K562 (cell line): ENCODE measurements around the gene IGFBP7. TPM values are rescaled to one million over a fixed set of nuclear protein-coding genes. Genes with fewer than 3 reads are reported as not detected.

Source experiments
- ATAC-seq: fragments of 200-7000 bp; cut with Tn5 transposase; 3 replicates; pipeline ENCODE4 v1.9.1; 2020; ENCODE audit warnings: moderate library complexity
- BruUV-seq: library from RNA; stranded (reverse); fragments of 400-500 nt; replicated peaks from 2 replicates; lab custom pipeline; 2021; lab: Mats Ljungman, UMichigan
- CTCF ChIA-PET: fragments of 300-600 bp; formaldehyde crosslinking; extraction: SDS; loops from one replicate; lab custom pipeline; 2021; ENCODE audit warnings: low intra/inter-chr PET ratio; lab: Yijun Ruan, JAX
- POLR2A ChIA-PET: fragments of 300-600, 350-650 bp; sonication (Branson Sonifier 250); formaldehyde crosslinking; extraction: SDS; loops from one replicate; lab custom pipeline; 2021; ENCODE audit warnings: antibody characterized with exemption, inconsistent platforms; lab: Yijun Ruan, JAX
- DNase-seq, 4 experiments: peaks; one replicate each; pipeline versions ENCODE4 v3.0.0 to v3.0.0-alpha.2; 2011 to 2018; ENCODE audit warnings: low spot score in 3 of 4, mixed read lengths in 3 of 4; ENCODE audit errors: extremely low read depth in 1 of 4
- FAIRE-seq: peaks from 2 replicates; lab custom pipeline; 2011; peaks lifted over from hg19 to GRCh38; lab: Jason Lieb, UNC
- H2AFZ ChIP-seq: 2 replicates; pipeline ENCODE4 v1.6.0; 2011; ENCODE audit warnings: low read depth, low read length, control low read depth, inconsistent platforms
- H3K27ac ChIP-seq: fragments of 200-600 bp; 3 replicates; pipeline ENCODE4 v1.8.0; 2011; ENCODE audit warnings: low read depth, mild to moderate bottlenecking, control low read depth, inconsistent platforms, low read length, moderate library complexity, mixed read lengths; ENCODE audit errors: extremely low read depth
- H3K27me3 ChIP-seq, 2 experiments: fragments of 300-600 bp in 1 of 2; 2 replicates in 1 of 2; 3 replicates in 1 of 2; pipeline versions ENCODE4 v1.6.0 to v1.8.0; 2011; ENCODE audit warnings: inconsistent platforms in 2 of 2, low read length in 2 of 2, mild to moderate bottlenecking in 1 of 2, mixed read lengths in 1 of 2, moderate library complexity in 1 of 2; ENCODE audit not compliant: control insufficient read depth in 2 of 2, insufficient read depth in 2 of 2
- H3K36me3 ChIP-seq: fragments of 300-600 bp; 3 replicates; pipeline ENCODE4 v1.8.0; 2011; ENCODE audit warnings: mild to moderate bottlenecking, low read length, inconsistent platforms; ENCODE audit not compliant: control insufficient read depth, insufficient read depth
- H3K4me1 ChIP-seq, 2 experiments: fragments of 200-600 bp in 1 of 2; replicated peaks in 1 of 2; 2 replicates in 1 of 2; 3 replicates in 1 of 2; pipeline versions ENCODE4 v1.5.1 to v1.8.0; 2011; ENCODE audit warnings: inconsistent platforms in 2 of 2, low read length in 2 of 2, mild to moderate bottlenecking in 1 of 2, mixed read lengths in 1 of 2, moderate library complexity in 1 of 2; ENCODE audit not compliant: control insufficient read depth in 2 of 2, insufficient read depth in 2 of 2
- H3K4me2 ChIP-seq: 2 replicates; pipeline ENCODE4 v1.6.1; 2011; ENCODE audit warnings: low read length, control low read depth, inconsistent platforms, mixed read lengths; ENCODE audit not compliant: insufficient read depth
- H3K4me3 ChIP-seq: fragments of 200-600 bp; sonication (generic), shearing (Covaris generic); 2 replicates; pipeline ENCODE4 v1.5.1; 2016; ENCODE audit warnings: control low read depth, inconsistent platforms
- H3K79me2 ChIP-seq: fragments of 200-600 bp; 3 replicates; pipeline ENCODE4 v1.8.0; 2011; ENCODE audit warnings: low read length, inconsistent platforms; ENCODE audit not compliant: control insufficient read depth, insufficient read depth
- H3K9ac ChIP-seq, 2 experiments: 2 replicates each; pipeline versions ENCODE4 v1.6.0 to v1.6.1; 2011; ENCODE audit warnings: low read depth in 2 of 2, low read length in 2 of 2, control low read depth in 1 of 2, inconsistent platforms in 1 of 2, mild to moderate bottlenecking in 1 of 2, mixed read lengths in 1 of 2; ENCODE audit not compliant: insufficient read depth in 1 of 2
- H3K9me1 ChIP-seq: one replicate; pipeline ENCODE4 v1.6.0; 2011; ENCODE audit warnings: inconsistent platforms, mild to moderate bottlenecking, low read length, moderate library complexity; ENCODE audit not compliant: control insufficient read depth, insufficient read depth
- H3K9me3 ChIP-seq: replicated peaks from 2 replicates; pipeline ENCODE4 v1.5.1; 2011; ENCODE audit warnings: low read depth, low read length, inconsistent platforms; ENCODE audit not compliant: control insufficient read depth, insufficient read depth
- H4K20me1 ChIP-seq: replicated peaks from 2 replicates; pipeline ENCODE4 v1.6.1; 2011; ENCODE audit warnings: low read length, inconsistent platforms, mixed read lengths; ENCODE audit not compliant: control insufficient read depth, insufficient read depth
- ARID3A ChIP-seq: IDR thresholded peaks from 2 replicates; pipeline ENCODE4 v1.6.1; 2012; ENCODE audit warnings: low read depth, low read length, improper control_type of control experiment, borderline replicate concordance
- HMG20A ChIP-seq: fragments of 450-650 bp; formaldehyde crosslinking; conservative IDR thresholded peaks from 2 replicates; pipeline ENCODE4 v1.4.0; 2020; ENCODE audit warnings: mild to moderate bottlenecking, mixed read lengths
- HNRNPK ChIP-seq: fragments of 200-400 bp; formaldehyde crosslinking; IDR thresholded peaks from one replicate; pipeline ENCODE4 v1.6.1; 2018; ENCODE audit warnings: mild to moderate bottlenecking, low read depth, low read length; ENCODE audit not compliant: poor library complexity, severe bottlenecking
- MAFK ChIP-seq: IDR thresholded peaks from 2 replicates; pipeline ENCODE4 v1.6.1; 2011; ENCODE audit warnings: low read length, improper control_type of control experiment
- MYC ChIP-seq, 2 experiments: fragments of 250-450 bp in 1 of 2; sonication (Bioruptor Pico) in 1 of 2; IDR thresholded peaks; 2 replicates each; pipeline versions ENCODE4 v1.5.1 to v1.6.1; 2012 to 2021; ENCODE audit warnings: low read depth in 2 of 2, borderline replicate concordance in 1 of 2, improper control_type of control experiment in 1 of 2, low read length in 1 of 2, mild to moderate bottlenecking in 1 of 2, moderate library complexity in 1 of 2
- NFYB ChIP-seq: IDR thresholded peaks from 2 replicates; pipeline ENCODE4 v1.6.1; 2011; ENCODE audit warnings: mild to moderate bottlenecking, moderate library complexity; ENCODE audit not compliant: insufficient read length; ENCODE audit errors: extremely low read depth
- POLR3A ChIP-seq: IDR thresholded peaks from 2 replicates; pipeline ENCODE4 v1.6.1; 2011; ENCODE audit warnings: borderline replicate concordance, mild to moderate bottlenecking, moderate library complexity; ENCODE audit not compliant: insufficient read length, insufficient read depth; ENCODE audit errors: extremely low read depth
- RBM22 ChIP-seq: fragments of 200-400 bp; formaldehyde crosslinking; IDR thresholded peaks from 2 replicates; pipeline ENCODE4 v1.6.1; 2018; ENCODE audit warnings: low read length, low read depth; ENCODE audit not compliant: poor library complexity, severe bottlenecking
- SMAD3 ChIP-seq: fragments of 450-650 bp; formaldehyde crosslinking; conservative IDR thresholded peaks from 2 replicates; pipeline ENCODE4 v1.4.0; 2020; ENCODE audit warnings: mild to moderate bottlenecking
- TCF7 ChIP-seq: sonication (generic); IDR thresholded peaks from 2 replicates; pipeline ENCODE4 v1.6.1; 2016; ENCODE audit warnings: antibody characterized with exemption, borderline replicate concordance
- XRCC4 ChIP-seq: IDR thresholded peaks from one replicate; pipeline ENCODE4 v1.6.1; 2011; ENCODE audit not compliant: insufficient read depth, insufficient read length; ENCODE audit errors: extremely low read depth
- ZC3H11A ChIP-seq: IDR thresholded peaks from 2 replicates; pipeline ENCODE4 v1.6.1; 2012; ENCODE audit warnings: low read depth, low read length, improper control_type of control experiment
- ZNF232 ChIP-seq: sonication (generic); formaldehyde crosslinking; IDR thresholded peaks from 2 replicates; pipeline ENCODE4 v1.8.0; 2022; ENCODE audit warnings: mild to moderate bottlenecking, missing genetic modification reagents
- ZNF282 ChIP-seq: sonication (generic); formaldehyde crosslinking; IDR thresholded peaks from 2 replicates; pipeline ENCODE4 v1.8.1; 2023; ENCODE audit warnings: missing genetic modification reagents
- ZNF668 ChIP-seq: fragments of 250-450 bp; sonication (Bioruptor Pico); IDR thresholded peaks from 2 replicates; pipeline ENCODE4 v1.8.0; 2022; ENCODE audit warnings: mild to moderate bottlenecking, inconsistent platforms
- WGBS: fragments of 100-300 bp; shearing (Covaris generic); methylation state at CpG from one replicate; pipeline ENCODE4 v1.1.6; 2016; ENCODE audit warnings: low coverage, mixed read lengths; ENCODE audit not compliant: insufficient coverage; ENCODE audit errors: missing lambda C conversion rate; 5-methylcytosine and 5-hydroxymethylcytosine counted together
- in situ Hi-C: fragments of 300-500 bp; cut with MboI; formaldehyde crosslinking; loops from 4 replicates; pipeline ENCODE4 v1.15.0; 2018; ENCODE audit warnings: inconsistent platforms, mixed read lengths
- intact Hi-C: fragments of 100-400 bp; cut with micrococcal nuclease; formaldehyde crosslinking; loops from 2 replicates; pipeline ENCODE4 v1.14.2; 2022
- polyA plus RNA-seq, 8 experiments: library from polyadenylated mRNA; depleted of rRNA in 4 of 8; stranded (reverse) in 5 of 8; unstranded in 3 of 8; fragments of >200 nt; fragmentation: Nextera tagmentation in 2 of 8; fragmentation: Illumina TruSeq in 1 of 8; extraction: Ambion mirVana in 2 of 8; extraction: Trizol in 1 of 8; gene quantifications; 2 replicates each; pipeline versions ENCODE4 v1.2.1 to v1.2.3, GENCODE V29; 2011 to 2014; ENCODE audit warnings: inconsistent platforms in 1 of 8, missing spikeins in 1 of 8
- total RNA-seq, 7 experiments: library from RNA; depleted of rRNA in 6 of 7; stranded (reverse); fragments of >200 nt in 6 of 7; fragmentation: Illumina TruSeq in 2 of 7; extraction: Trizol in 2 of 7; gene quantifications; 2 replicates each; pipeline versions ENCODE4 v1.2.1 to v1.2.3, GENCODE V29; 2011 to 2021; ENCODE audit warnings: low replicate concordance in 1 of 7
- TF ChIP-seq, protein P1 (sequence below): sonication (generic); formaldehyde crosslinking; IDR thresholded peaks from 2 replicates; pipeline ENCODE4 v1.8.0; 2023; ENCODE audit warnings: mild to moderate bottlenecking, missing genetic modification reagents
- TF ChIP-seq, protein P2 (sequence below): sonication (generic); formaldehyde crosslinking; IDR thresholded peaks from 2 replicates; pipeline ENCODE4 v1.8.1; 2023; ENCODE audit warnings: mild to moderate bottlenecking, missing genetic modification reagents

The IGFBP7 gene
- total and polyA plus RNA-seq, 9 of the 15 experiments (the other 6 are each of a cell fraction or from before 2014, with no cell fraction given): 0.27 to 0.49 (median 0.29) TPM; not detected in 6

DNA sequence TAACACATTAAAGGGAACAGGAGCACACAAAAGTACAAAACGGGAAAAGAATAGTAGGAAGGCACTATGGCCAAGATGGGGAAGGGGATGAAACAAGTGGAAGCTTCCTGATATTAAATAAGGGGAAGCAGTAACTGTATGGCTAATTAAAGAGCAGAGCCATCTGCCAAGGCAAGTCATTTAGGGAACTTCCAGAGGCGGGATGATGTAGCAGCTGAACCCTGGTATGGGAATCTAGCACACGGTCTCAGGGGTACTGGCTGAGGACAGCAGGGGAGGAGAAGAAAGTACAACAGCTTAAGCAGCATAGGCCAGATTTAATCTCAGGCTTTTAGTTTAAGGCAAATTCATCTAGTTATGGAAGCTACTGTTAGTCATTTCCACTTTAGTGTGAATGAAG, 59.1 kb downstream of the IGFBP7 start:
- Histone ChIP-seq H3K9me3 (no peaks in the 10 kb centered on the region), H3K9me1 (no peaks in the 10 kb centered on the region), H3K27ac (no peak overlapping the region), H3K4me2 (no peak overlapping the region), H2AFZ (no peak overlapping the region), H3K27me3 (peaks cover 13 to 35% of the 10 kb centered on the region in 2 experiments; a peak in 4 of 5 replicates), H3K79me2 (no peaks in the 10 kb centered on the region), H3K36me3 (no peaks in the 10 kb centered on the region), H3K4me3 (no peak overlapping the region), H3K9ac (no peak overlapping the region), H4K20me1 (no peaks in the 10 kb centered on the region), H3K4me1 (no peaks in the 10 kb centered on the region)
- POLR2A ChIA-PET: interaction anchor here (0.6 kb wide), 1 partner anchor 83 kb away, joined by 3 read pairs; no protein-coding TSS in a partner anchor
- DNase-seq (no peak), ATAC-seq (no peak), FAIRE-seq (no peak)
- TF ChIP-seq ZNF668 (CRISPR knock-in tag) (no peak), TCF7 (no peak), NFYB (no peak), HMG20A (CRISPR knock-in tag) (no peak), ZNF232 (CRISPR knock-in tag) (no peak), MYC (IDR thresholded peaks at IDR 0.05; ENCODE audit: low read depth, low read length) (no peak), MYC (CRISPR knock-in tag; IDR thresholded peaks at IDR 0.05; ENCODE audit: borderline replicate concordance, low read depth) (no peak), XRCC4 (no peak), RBM22 (no peak), ZNF282 (CRISPR knock-in tag) (no peak), MAFK (no peak), ARID3A (no peak), ZC3H11A (no peak), HNRNPK (no peak), SMAD3 (CRISPR knock-in tag) (no peak), POLR3A (no peak)
- TF ChIP-seq, protein P1, sequence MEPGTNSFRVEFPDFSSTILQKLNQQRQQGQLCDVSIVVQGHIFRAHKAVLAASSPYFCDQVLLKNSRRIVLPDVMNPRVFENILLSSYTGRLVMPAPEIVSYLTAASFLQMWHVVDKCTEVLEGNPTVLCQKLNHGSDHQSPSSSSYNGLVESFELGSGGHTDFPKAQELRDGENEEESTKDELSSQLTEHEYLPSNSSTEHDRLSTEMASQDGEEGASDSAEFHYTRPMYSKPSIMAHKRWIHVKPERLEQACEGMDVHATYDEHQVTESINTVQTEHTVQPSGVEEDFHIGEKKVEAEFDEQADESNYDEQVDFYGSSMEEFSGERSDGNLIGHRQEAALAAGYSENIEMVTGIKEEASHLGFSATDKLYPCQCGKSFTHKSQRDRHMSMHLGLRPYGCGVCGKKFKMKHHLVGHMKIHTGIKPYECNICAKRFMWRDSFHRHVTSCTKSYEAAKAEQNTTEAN (CRISPR knock-in tag): no peak
- TF ChIP-seq, protein P2, sequence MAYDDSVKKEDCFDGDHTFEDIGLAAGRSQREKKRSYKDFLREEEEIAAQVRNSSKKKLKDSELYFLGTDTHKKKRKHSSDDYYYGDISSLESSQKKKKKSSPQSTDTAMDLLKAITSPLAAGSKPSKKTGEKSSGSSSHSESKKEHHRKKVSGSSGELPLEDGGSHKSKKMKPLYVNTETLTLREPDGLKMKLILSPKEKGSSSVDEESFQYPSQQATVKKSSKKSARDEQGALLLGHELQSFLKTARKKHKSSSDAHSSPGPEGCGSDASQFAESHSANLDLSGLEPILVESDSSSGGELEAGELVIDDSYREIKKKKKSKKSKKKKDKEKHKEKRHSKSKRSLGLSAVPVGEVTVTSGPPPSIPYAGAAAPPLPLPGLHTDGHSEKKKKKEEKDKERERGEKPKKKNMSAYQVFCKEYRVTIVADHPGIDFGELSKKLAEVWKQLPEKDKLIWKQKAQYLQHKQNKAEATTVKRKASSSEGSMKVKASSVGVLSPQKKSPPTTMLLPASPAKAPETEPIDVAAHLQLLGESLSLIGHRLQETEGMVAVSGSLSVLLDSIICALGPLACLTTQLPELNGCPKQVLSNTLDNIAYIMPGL: no peak
- no TSS peak for BruUV-seq
- CTCF ChIA-PET: no interaction called here
- 0% methylated on average over 3 of the region's 3 CpGs for WGBS
- in situ Hi-C loops (no loop called here), intact Hi-C loops (no loop called here)
